Measurements from ENCODE around the gene MEOX2. TPM values are rescaled to one million over a fixed set of nuclear protein-coding genes. Genes with fewer than 3 reads are reported as not detected.

Gene MEOX2
- total RNA-seq, 2 donors from 2014 or later = 0.46 to 4.3 TPM

GRCh38 chr7:15610503-15610902 lies 76.0 kb downstream of the MEOX2 start:
- H3K36me3 ChIP-seq = no peaks in the 10 kb centered on the region
- intact Hi-C loops (cut with DNase I) = no loop called here
- no peaks in the 10 kb centered on the region for H3K9me3 ChIP-seq
- 93% methylated on average over 2 of the region's 2 CpGs for WGBS
- no peak overlapping the region for H3K27ac ChIP-seq
- H3K27me3 ChIP-seq (replicated peaks; ENCODE audit: insufficient read depth) = no peaks in the 10 kb centered on the region
- no peak overlapping the region for H3K4me3 ChIP-seq
- no peak for TF ChIP-seq POLR2A (IDR thresholded peaks at IDR 0.05)
- TF ChIP-seq, protein P1, sequence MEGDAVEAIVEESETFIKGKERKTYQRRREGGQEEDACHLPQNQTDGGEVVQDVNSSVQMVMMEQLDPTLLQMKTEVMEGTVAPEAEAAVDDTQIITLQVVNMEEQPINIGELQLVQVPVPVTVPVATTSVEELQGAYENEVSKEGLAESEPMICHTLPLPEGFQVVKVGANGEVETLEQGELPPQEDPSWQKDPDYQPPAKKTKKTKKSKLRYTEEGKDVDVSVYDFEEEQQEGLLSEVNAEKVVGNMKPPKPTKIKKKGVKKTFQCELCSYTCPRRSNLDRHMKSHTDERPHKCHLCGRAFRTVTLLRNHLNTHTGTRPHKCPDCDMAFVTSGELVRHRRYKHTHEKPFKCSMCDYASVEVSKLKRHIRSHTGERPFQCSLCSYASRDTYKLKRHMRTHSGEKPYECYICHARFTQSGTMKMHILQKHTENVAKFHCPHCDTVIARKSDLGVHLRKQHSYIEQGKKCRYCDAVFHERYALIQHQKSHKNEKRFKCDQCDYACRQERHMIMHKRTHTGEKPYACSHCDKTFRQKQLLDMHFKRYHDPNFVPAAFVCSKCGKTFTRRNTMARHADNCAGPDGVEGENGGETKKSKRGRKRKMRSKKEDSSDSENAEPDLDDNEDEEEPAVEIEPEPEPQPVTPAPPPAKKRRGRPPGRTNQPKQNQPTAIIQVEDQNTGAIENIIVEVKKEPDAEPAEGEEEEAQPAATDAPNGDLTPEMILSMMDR (IDR thresholded peaks at IDR 0.05) = no peak
- TF ChIP-seq POLR2AphosphoS5 (IDR thresholded peaks at IDR 0.05) = no peak
- H3K4me1 ChIP-seq (replicated peaks) = no peaks in the 10 kb centered on the region
- no peak for DNase-seq (ENCODE audit: low spot score)

- H3K4me1 ChIP-seq (replicated peaks) = no peaks in the 10 kb centered on the region
- H3K27me3 ChIP-seq (replicated peaks; ENCODE audit: insufficient read depth) = no peaks in the 10 kb centered on the region
- no peaks in the 10 kb centered on the region for H3K36me3 ChIP-seq
- H3K9me3 ChIP-seq = no peaks in the 10 kb centered on the region
- no peak overlapping the region for H3K27ac ChIP-seq
- TF ChIP-seq POLR2AphosphoS5 (IDR thresholded peaks at IDR 0.05) (no peak), POLR2A (IDR thresholded peaks at IDR 0.05) (no peak)
- TF ChIP-seq, protein P1 (IDR thresholded peaks at IDR 0.05) = no peak
- intact Hi-C loops (cut with DNase I) = no loop called here
- no peak overlapping the region for H3K4me3 ChIP-seq
- no peak for DNase-seq (ENCODE audit: low spot score)
- 85% methylated on average over 2 of the region's 2 CpGs for WGBS
Observed at GRCh38 chr7:15609287-15609686, 77.2 kb downstream of the MEOX2 start.

- Histone ChIP-seq H3K36me3 (no peaks in the 10 kb centered on the region), H3K9me3 (no peaks in the 10 kb centered on the region), H3K4me3 (no peak overlapping the region), H3K27me3 (replicated peaks; ENCODE audit: insufficient read depth) (no peaks in the 10 kb centered on the region), H3K27ac (no peak overlapping the region), H3K4me1 (replicated peaks) (no peaks in the 10 kb centered on the region)
- DNase-seq (ENCODE audit: low spot score) = no peak
- intact Hi-C loops (cut with DNase I) = no loop called here
- 76% methylated on average over 5 of the region's 5 CpGs for WGBS
- TF ChIP-seq POLR2A (IDR thresholded peaks at IDR 0.05) (no peak), POLR2AphosphoS5 (IDR thresholded peaks at IDR 0.05) (no peak)
- TF ChIP-seq, protein P1 (IDR thresholded peaks at IDR 0.05) = no peak
Observed at GRCh38 chr7:15607529-15608210, 78.8 kb downstream of the MEOX2 start.

DNA sequence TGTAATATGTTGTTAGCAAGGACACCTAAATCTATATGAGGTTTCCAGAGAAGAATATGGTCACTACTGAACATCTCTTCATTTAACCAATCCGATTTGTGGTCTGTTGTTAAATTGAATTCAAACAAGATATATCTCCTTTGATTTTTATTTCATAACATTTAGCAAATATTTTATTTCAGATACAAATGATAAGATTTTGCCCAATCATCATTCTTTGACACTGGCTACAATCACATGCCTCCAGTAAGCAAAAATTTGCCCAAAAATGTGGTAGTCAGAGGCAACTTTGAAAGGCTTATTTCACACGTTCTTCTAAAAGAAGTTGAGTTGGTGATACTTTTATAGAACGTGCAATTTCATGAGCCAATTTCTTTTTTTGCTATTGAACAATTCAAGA lies 79.9 kb downstream of the MEOX2 start:
- Histone ChIP-seq H3K4me3 (no peak overlapping the region), H3K27ac (no peak overlapping the region), H3K4me1 (replicated peaks) (no peaks in the 10 kb centered on the region), H3K27me3 (replicated peaks; ENCODE audit: insufficient read depth) (no peaks in the 10 kb centered on the region), H3K36me3 (no peaks in the 10 kb centered on the region), H3K9me3 (no peaks in the 10 kb centered on the region)
- 79% methylated on average over 3 of the region's 3 CpGs for WGBS
- TF ChIP-seq, protein P1 (IDR thresholded peaks at IDR 0.05) = no peak
- TF ChIP-seq POLR2AphosphoS5 (IDR thresholded peaks at IDR 0.05) = no peak
- no peak for TF ChIP-seq POLR2A (IDR thresholded peaks at IDR 0.05)
- intact Hi-C loops (cut with DNase I) = no loop called here
- no peak for DNase-seq (ENCODE audit: low spot score)

GRCh38 chr7:15604166-15604565 lies 82.3 kb downstream of the MEOX2 start:
- no peaks in the 10 kb centered on the region for H3K4me1 ChIP-seq (replicated peaks)
- intact Hi-C loops (cut with DNase I) = no loop called here
- no peaks in the 10 kb centered on the region for H3K27me3 ChIP-seq (replicated peaks; ENCODE audit: insufficient read depth)
- no peak overlapping the region for H3K4me3 ChIP-seq
- no peak for DNase-seq (ENCODE audit: low spot score)
- TF ChIP-seq, protein P1 (IDR thresholded peaks at IDR 0.05) = no peak
- TF ChIP-seq POLR2AphosphoS5 (IDR thresholded peaks at IDR 0.05) = no peak
- TF ChIP-seq POLR2A (IDR thresholded peaks at IDR 0.05) = no peak
- H3K36me3 ChIP-seq = no peaks in the 10 kb centered on the region
- no peak overlapping the region for H3K27ac ChIP-seq
- 95% methylated on average over 1 of the region's 1 CpG for WGBS
- H3K9me3 ChIP-seq = no peaks in the 10 kb centered on the region
